ENCODE measurements around the gene CDH20. TPM values are rescaled to one million over a fixed set of nuclear protein-coding genes. Genes with fewer than 3 reads are reported as not detected.

The CDH20 gene
- total and polyA plus RNA-seq, 2 experiments from 2014 or later = 1.3 to 3.6 TPM

DNA sequence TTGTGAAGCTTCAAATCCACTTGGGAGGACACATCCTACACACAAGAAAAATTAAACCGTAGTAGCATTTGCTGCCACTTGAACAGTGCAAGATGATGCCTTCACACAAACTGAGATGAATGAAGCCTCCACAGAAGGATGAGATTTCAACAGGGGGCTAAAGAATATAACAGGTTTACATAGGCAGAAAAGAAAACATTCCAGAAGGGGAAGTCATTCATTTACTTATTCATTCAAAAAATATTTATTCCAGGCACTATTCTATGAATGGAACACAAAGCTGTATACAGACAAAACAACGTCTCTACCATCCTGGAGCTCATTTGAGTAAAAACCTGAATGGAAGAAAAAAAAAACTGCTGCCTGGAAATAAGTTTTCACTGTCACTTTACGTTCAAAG is 170.5 kb downstream of the CDH20 start:
- H3K36me3 ChIP-seq (replicated peaks; ENCODE audit: insufficient read depth, low read depth) = no peaks in the 10 kb centered on the region
- no peak overlapping the region for H3K27ac ChIP-seq
- no peak overlapping the region for H3K4me2 ChIP-seq
- no peaks in the 10 kb centered on the region for H3K27me3 ChIP-seq
- DNase-seq (ENCODE audit: low spot score) = no peak
- 57% methylated on average over 3 of the region's 3 CpGs for WGBS (ENCODE audit: low lambda C conversion rate, missing lambda C conversion rate)
- no peaks in the 10 kb centered on the region for H3K4me1 ChIP-seq (ENCODE audit: insufficient read depth)
- no peaks in the 10 kb centered on the region for H3K9me3 ChIP-seq (ENCODE audit: low read depth)
- no peaks in the 10 kb centered on the region for H3K79me2 ChIP-seq
- no peaks in the 10 kb centered on the region for H4K20me1 ChIP-seq (ENCODE audit: insufficient read depth, poor library complexity, severe bottlenecking)
- H3K9me2 ChIP-seq (replicated peaks; ENCODE audit: insufficient read depth) = no peaks in the 10 kb centered on the region
- H2AFZ ChIP-seq = no peak overlapping the region
- H3K4me3 ChIP-seq = no peak overlapping the region
- TF ChIP-seq EZH2 (IDR thresholded peaks at IDR 0.05; ENCODE audit: borderline replicate concordance) (no peak), EZH2phosphoT487 (IDR thresholded peaks at IDR 0.05; ENCODE audit: low read depth, severe bottlenecking, unreplicated experiment) (no peak)
- TF ChIP-seq, protein P1, sequence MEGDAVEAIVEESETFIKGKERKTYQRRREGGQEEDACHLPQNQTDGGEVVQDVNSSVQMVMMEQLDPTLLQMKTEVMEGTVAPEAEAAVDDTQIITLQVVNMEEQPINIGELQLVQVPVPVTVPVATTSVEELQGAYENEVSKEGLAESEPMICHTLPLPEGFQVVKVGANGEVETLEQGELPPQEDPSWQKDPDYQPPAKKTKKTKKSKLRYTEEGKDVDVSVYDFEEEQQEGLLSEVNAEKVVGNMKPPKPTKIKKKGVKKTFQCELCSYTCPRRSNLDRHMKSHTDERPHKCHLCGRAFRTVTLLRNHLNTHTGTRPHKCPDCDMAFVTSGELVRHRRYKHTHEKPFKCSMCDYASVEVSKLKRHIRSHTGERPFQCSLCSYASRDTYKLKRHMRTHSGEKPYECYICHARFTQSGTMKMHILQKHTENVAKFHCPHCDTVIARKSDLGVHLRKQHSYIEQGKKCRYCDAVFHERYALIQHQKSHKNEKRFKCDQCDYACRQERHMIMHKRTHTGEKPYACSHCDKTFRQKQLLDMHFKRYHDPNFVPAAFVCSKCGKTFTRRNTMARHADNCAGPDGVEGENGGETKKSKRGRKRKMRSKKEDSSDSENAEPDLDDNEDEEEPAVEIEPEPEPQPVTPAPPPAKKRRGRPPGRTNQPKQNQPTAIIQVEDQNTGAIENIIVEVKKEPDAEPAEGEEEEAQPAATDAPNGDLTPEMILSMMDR (IDR thresholded peaks at IDR 0.05; ENCODE audit: poor library complexity) = no peak

DNA sequence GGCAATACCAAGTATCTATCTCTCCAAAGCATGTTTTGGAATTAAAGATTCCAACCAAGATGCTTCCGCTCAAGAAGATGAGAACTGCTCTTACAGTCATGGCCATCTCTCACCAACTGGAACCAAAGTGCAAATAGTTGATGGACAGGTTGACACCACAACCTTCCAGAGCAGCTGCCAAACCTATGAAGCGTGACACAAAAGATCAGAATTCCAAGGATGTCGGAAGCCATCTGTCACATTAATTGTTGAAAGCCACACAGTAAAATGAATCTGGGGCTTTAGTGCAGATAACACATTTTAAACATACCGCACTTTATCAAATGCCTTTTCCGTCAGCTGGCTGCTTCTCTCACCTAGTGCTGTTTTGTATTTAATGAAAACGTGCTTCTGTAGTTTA is 195.7 kb downstream of the CDH20 start:
- H3K27me3 ChIP-seq = no peaks in the 10 kb centered on the region
- H3K9me3 ChIP-seq (ENCODE audit: low read depth) = no peaks in the 10 kb centered on the region
- no peaks in the 10 kb centered on the region for H3K36me3 ChIP-seq (replicated peaks; ENCODE audit: insufficient read depth, low read depth)
- no peaks in the 10 kb centered on the region for H3K79me2 ChIP-seq
- no peaks in the 10 kb centered on the region for H3K9me2 ChIP-seq (replicated peaks; ENCODE audit: insufficient read depth)
- no peak for DNase-seq (ENCODE audit: low spot score)
- no peak overlapping the region for H3K27ac ChIP-seq
- H2AFZ ChIP-seq = no peak overlapping the region
- H3K4me3 ChIP-seq = no peak overlapping the region
- 72% methylated on average over 6 of the region's 6 CpGs for WGBS (ENCODE audit: low lambda C conversion rate, missing lambda C conversion rate)
- no peak overlapping the region for H3K4me2 ChIP-seq
- no peaks in the 10 kb centered on the region for H3K4me1 ChIP-seq (ENCODE audit: insufficient read depth)
- no peak for TF ChIP-seq EZH2 (IDR thresholded peaks at IDR 0.05; ENCODE audit: borderline replicate concordance)
- no peak for TF ChIP-seq EZH2phosphoT487 (IDR thresholded peaks at IDR 0.05; ENCODE audit: low read depth, severe bottlenecking, unreplicated experiment)
- TF ChIP-seq, protein P1 (IDR thresholded peaks at IDR 0.05; ENCODE audit: poor library complexity) = no peak
- H4K20me1 ChIP-seq (ENCODE audit: insufficient read depth, poor library complexity, severe bottlenecking) = no peaks in the 10 kb centered on the region

DNA sequence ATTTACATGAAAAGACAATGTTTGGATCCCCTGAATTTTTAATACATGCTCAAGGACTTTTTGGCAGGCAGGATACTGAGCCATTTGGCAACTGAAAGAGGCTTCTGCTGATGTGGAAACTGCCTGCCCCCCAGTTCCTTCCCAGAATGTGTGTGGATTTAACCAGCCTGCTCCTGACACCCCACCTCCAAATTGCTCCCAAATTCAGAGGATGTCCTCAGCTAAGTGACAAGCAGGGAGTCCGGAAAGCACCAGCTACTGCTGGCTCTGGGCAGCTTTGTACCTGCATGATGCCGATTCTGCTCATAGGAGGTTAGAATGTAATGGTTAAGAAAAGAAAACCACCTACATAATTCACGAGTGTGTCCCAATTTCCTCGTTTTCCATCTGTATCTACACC is 197.5 kb downstream of the CDH20 start:
- no peaks in the 10 kb centered on the region for H3K27me3 ChIP-seq
- no peaks in the 10 kb centered on the region for H3K9me2 ChIP-seq (replicated peaks; ENCODE audit: insufficient read depth)
- H4K20me1 ChIP-seq (ENCODE audit: insufficient read depth, poor library complexity, severe bottlenecking) = no peaks in the 10 kb centered on the region
- TF ChIP-seq EZH2phosphoT487 (IDR thresholded peaks at IDR 0.05; ENCODE audit: low read depth, severe bottlenecking, unreplicated experiment) = no peak
- TF ChIP-seq EZH2 (IDR thresholded peaks at IDR 0.05; ENCODE audit: borderline replicate concordance) = no peak
- TF ChIP-seq, protein P1 (IDR thresholded peaks at IDR 0.05; ENCODE audit: poor library complexity) = no peak
- no peaks in the 10 kb centered on the region for H3K4me1 ChIP-seq (ENCODE audit: insufficient read depth)
- no peak overlapping the region for H2AFZ ChIP-seq
- no peak overlapping the region for H3K4me2 ChIP-seq
- H3K36me3 ChIP-seq (replicated peaks; ENCODE audit: insufficient read depth, low read depth) = no peaks in the 10 kb centered on the region
- no peaks in the 10 kb centered on the region for H3K79me2 ChIP-seq
- H3K27ac ChIP-seq = no peak overlapping the region
- no peak for DNase-seq (ENCODE audit: low spot score)
- no peak overlapping the region for H3K4me3 ChIP-seq
- WGBS (ENCODE audit: low lambda C conversion rate, missing lambda C conversion rate) = 85% methylated on average over 4 of the region's 4 CpGs
- no peaks in the 10 kb centered on the region for H3K9me3 ChIP-seq (ENCODE audit: low read depth)

DNA sequence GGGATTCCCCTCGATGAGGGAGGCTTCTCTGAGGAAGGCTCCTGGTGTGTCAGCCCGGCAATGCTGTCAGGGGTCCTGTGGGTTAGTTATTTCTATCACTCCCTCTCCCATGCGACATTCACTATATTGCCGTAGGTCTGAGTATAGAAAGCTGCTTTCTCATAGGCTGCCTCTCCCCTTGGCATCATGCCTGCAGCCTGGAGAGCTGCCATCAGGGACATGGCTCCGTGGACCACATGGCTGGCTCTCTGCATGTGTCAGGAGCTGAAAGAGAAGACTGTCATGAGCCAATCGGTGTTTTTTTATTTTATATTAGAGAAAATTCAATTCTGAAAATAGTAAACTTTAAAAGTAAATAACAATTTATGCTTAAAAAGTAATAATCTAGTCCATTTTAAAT is 198.0 kb downstream of the CDH20 start:
- no peak overlapping the region for H3K4me2 ChIP-seq
- no peaks in the 10 kb centered on the region for H4K20me1 ChIP-seq (ENCODE audit: insufficient read depth, poor library complexity, severe bottlenecking)
- no peaks in the 10 kb centered on the region for H3K27me3 ChIP-seq
- H2AFZ ChIP-seq = no peak overlapping the region
- H3K9me2 ChIP-seq (replicated peaks; ENCODE audit: insufficient read depth) = no peaks in the 10 kb centered on the region
- no peaks in the 10 kb centered on the region for H3K36me3 ChIP-seq (replicated peaks; ENCODE audit: insufficient read depth, low read depth)
- H3K79me2 ChIP-seq = no peaks in the 10 kb centered on the region
- H3K9me3 ChIP-seq (ENCODE audit: low read depth) = no peaks in the 10 kb centered on the region
- H3K4me3 ChIP-seq = no peak overlapping the region
- TF ChIP-seq EZH2 (IDR thresholded peaks at IDR 0.05; ENCODE audit: borderline replicate concordance) = no peak
- TF ChIP-seq, protein P1 (IDR thresholded peaks at IDR 0.05; ENCODE audit: poor library complexity) = no peak
- no peak for TF ChIP-seq EZH2phosphoT487 (IDR thresholded peaks at IDR 0.05; ENCODE audit: low read depth, severe bottlenecking, unreplicated experiment)
- DNase-seq (ENCODE audit: low spot score) = no peak
- H3K4me1 ChIP-seq (ENCODE audit: insufficient read depth) = no peaks in the 10 kb centered on the region
- no peak overlapping the region for H3K27ac ChIP-seq
- WGBS (ENCODE audit: low lambda C conversion rate, missing lambda C conversion rate) = 69% methylated on average over 6 of the region's 6 CpGs

All from hepatocyte (in vitro differentiated cells).